ENCODE results near the gene GFOD1. TPM values are rescaled to one million over a fixed set of nuclear protein-coding genes. Genes with fewer than 3 reads are reported as not detected.

Gene GFOD1
- polyA plus RNA-seq, 1 donor from 2014 or later = 7.0 TPM

- no peak overlapping the region for H3K4me2 ChIP-seq (ENCODE audit: low read length)
Measured at GRCh38 chr6:13445005-13445743, 42.2 kb downstream of the GFOD1 start.

GRCh38 chr6:13444604-13445003, 42.8 kb downstream of the GFOD1 start:
- H2AFZ ChIP-seq (ENCODE audit: low read depth, low read length) = no peak overlapping the region
- TF ChIP-seq REST (IDR thresholded peaks at IDR 0.05; ENCODE audit: borderline replicate concordance) = no peak
- TF ChIP-seq EP300 (conservative IDR thresholded peaks at IDR 0.05; ENCODE audit: poor library complexity, severe bottlenecking) = no peak
- no peak for TF ChIP-seq CTCF (IDR thresholded peaks at IDR 0.05; ENCODE audit: poor library complexity, severe bottlenecking)
- TF ChIP-seq SMC3 (conservative IDR thresholded peaks at IDR 0.05; ENCODE audit: poor library complexity) = no peak
- no peak for TF ChIP-seq TAF1 (IDR thresholded peaks at IDR 0.05; ENCODE audit: low read depth)
- TF ChIP-seq RAD21 (conservative IDR thresholded peaks at IDR 0.05) = no peak

More at GRCh38 chr6:13445005-13445743, 42.2 kb downstream of the GFOD1 start:
- Histone ChIP-seq H3K4me3 (ENCODE audit: low read length) (no peak overlapping the region), H3K9me2 (ENCODE audit: insufficient read depth, low read length) (no peaks in the 10 kb centered on the region), H2AFZ (ENCODE audit: low read depth, low read length) (no peak overlapping the region), H3K27ac (ENCODE audit: low read length) (no peak overlapping the region), H3K27me3 (ENCODE audit: insufficient read depth, low read depth, low read length) (no peaks in the 10 kb centered on the region), H3K79me2 (replicated peaks; ENCODE audit: insufficient read depth, low read length) (no peaks in the 10 kb centered on the region), H3F3A (ENCODE audit: insufficient read depth, low read length, poor library complexity, severe bottlenecking) (no peaks in the 10 kb centered on the region), H3K36me3 (ENCODE audit: insufficient read depth, low read length) (no peaks in the 10 kb centered on the region), H4K20me1 (ENCODE audit: insufficient read depth) (no peaks in the 10 kb centered on the region), H3K9me3 (ENCODE audit: low read length) (no peaks in the 10 kb centered on the region), H3K9ac (ENCODE audit: low read length) (no peak overlapping the region)
- TF ChIP-seq CTCF (IDR thresholded peaks at IDR 0.05; ENCODE audit: poor library complexity, severe bottlenecking) (no peak), REST (IDR thresholded peaks at IDR 0.05; ENCODE audit: borderline replicate concordance) (no peak), RAD21 (conservative IDR thresholded peaks at IDR 0.05) (no peak), POLR2AphosphoS5 (IDR thresholded peaks at IDR 0.05) (no peak), EZH2 (IDR thresholded peaks at IDR 0.05; ENCODE audit: borderline replicate concordance, insufficient read depth, low read length, poor library complexity, severe bottlenecking) (no peak), MXI1 (conservative IDR thresholded peaks at IDR 0.05; ENCODE audit: poor library complexity, severe bottlenecking) (no peak), SMC3 (conservative IDR thresholded peaks at IDR 0.05; ENCODE audit: poor library complexity) (no peak), TAF1 (IDR thresholded peaks at IDR 0.05; ENCODE audit: low read depth) (no peak)

More at GRCh38 chr6:13444604-13445003, 42.8 kb downstream of the GFOD1 start:
- H3K9me2 ChIP-seq (ENCODE audit: insufficient read depth, low read length) = no peaks in the 10 kb centered on the region
- H3K36me3 ChIP-seq (ENCODE audit: insufficient read depth, low read length) = no peaks in the 10 kb centered on the region
- H3K27ac ChIP-seq (ENCODE audit: low read length) = no peak overlapping the region
- H3K4me2 ChIP-seq (ENCODE audit: low read length) = no peak overlapping the region
- H3K4me3 ChIP-seq (ENCODE audit: low read length) = no peak overlapping the region
- no peak overlapping the region for H3K9ac ChIP-seq (ENCODE audit: low read length)
- no peaks in the 10 kb centered on the region for H3K9me3 ChIP-seq (ENCODE audit: low read length)
- no peaks in the 10 kb centered on the region for H4K20me1 ChIP-seq (ENCODE audit: insufficient read depth)
- no peaks in the 10 kb centered on the region for H3F3A ChIP-seq (ENCODE audit: insufficient read depth, low read length, poor library complexity, severe bottlenecking)
- H3K27me3 ChIP-seq (ENCODE audit: insufficient read depth, low read depth, low read length) = no peaks in the 10 kb centered on the region
- H3K79me2 ChIP-seq (replicated peaks; ENCODE audit: insufficient read depth, low read length) = no peaks in the 10 kb centered on the region
